GM20431 (cell line): ENCODE measurements around the gene RRM1.

ENCODE experiments used
- in situ Hi-C: fragments of 300-500 bp; cut with MseI, MboI; formaldehyde crosslinking; loops from one replicate; pipeline ENCODE4 v1.15.0; 2020; ENCODE audit warnings: low sequenced_read_pairs; ENCODE audit not compliant: unreplicated experiment

Gene RRM1

GRCh38 chr11:4183410-4184057, 88.9 kb downstream of the RRM1 start:
- in situ Hi-C loops = loop anchor here (25.0 kb wide), 1 partner anchor 304 kb away; the partner anchor contains the start of gene OR52K1

GRCh38 chr11:4184163-4184916, 89.7 kb downstream of the RRM1 start:
- in situ Hi-C loops = loop anchor here (25.0 kb wide), 1 partner anchor 303 kb away; the partner anchor contains the start of gene OR52K1

GRCh38 chr11:4185561-4185960, 91.0 kb downstream of the RRM1 start:
- in situ Hi-C loops = loop anchor here (25.0 kb wide), 1 partner anchor 302 kb away; the partner anchor contains the start of gene OR52K1

- in situ Hi-C loops = loop anchor here (25.0 kb wide), 1 partner anchor 301 kb away; the partner anchor contains the start of gene OR52K1
These were observed 92.0 kb downstream of the RRM1 start for GRCh38 chr11:4186464-4187054.

GRCh38 chr11:4187055-4187988, 92.7 kb downstream of the RRM1 start:
- in situ Hi-C loops = loop anchor here (25.0 kb wide), 1 partner anchor 300 kb away; the partner anchor contains the start of gene OR52K1
